Omental fat pad (tissue), 4 donors: Measurements from ENCODE around the gene GRN. TPM values are rescaled to one million over a fixed set of nuclear protein-coding genes. Genes with fewer than 3 reads are reported as not detected.
A peak's percentile ranks its signal among the peaks of the same experiment; 100 is the strongest.
"Not testable (repeated sequence)": the region's sequence is repeated elsewhere in the genome, so short reads cannot be mapped to it uniquely, and the experiment has no call there.

Experiments
- ATAC-seq: fragments of 150-250 bp; one replicate; pipeline ENCODE4 v1.9.1; 2016; ENCODE audit warnings: mild to moderate bottlenecking, moderate library complexity; ENCODE audit not compliant: low FRiP score
- DNase-seq: peaks from one replicate; pipeline ENCODE4 v3.0.0-alpha.2; 2019; ENCODE audit warnings: low spot score
- CTCF ChIP-seq, 3 donors: fragments of 450-650 bp; IDR thresholded peaks; one replicate each; pipeline ENCODE4 v1.5.1; 2016 to 2017; ENCODE audit warnings: antibody characterized with exemption in 3 of 3, mild to moderate bottlenecking in 3 of 3, moderate library complexity in 2 of 3
- total RNA-seq, 4 donors: library from RNA; depleted of rRNA; stranded (reverse); fragments of >200 nt; gene quantifications; one replicate each; pipeline ENCODE4 v1.1.0, GENCODE V29; 2016

GRN gene
- total RNA-seq, 4 donors from 2014 or later: 275 to 379 (median 316) TPM

GRCh38 chr17:44335968-44336367 is 9.1 kb upstream of the GRN start:
- ATAC-seq (no peak), DNase-seq (no peak)
- no peak for TF ChIP-seq CTCF (IDR thresholded peaks at IDR 0.05)

- no peak for TF ChIP-seq CTCF (IDR thresholded peaks at IDR 0.05)
- DNase-seq (no peak), ATAC-seq (no peak)
Observed at GRCh38 chr17:44338702-44339101, 6.4 kb upstream of the GRN start.

GRCh38 chr17:44340553-44340952 is 4.5 kb upstream of the GRN start:
- not testable (repeated sequence) for ATAC-seq, DNase-seq

GRCh38 chr17:44343510-44344209 is 1.4 kb upstream of the GRN start:
- ATAC-seq (no peak), DNase-seq (no peak)
- no peak for TF ChIP-seq CTCF (IDR thresholded peaks at IDR 0.05)

- no peak for DNase-seq
- ATAC-seq: peak; percentile 12
- no peak for TF ChIP-seq CTCF (IDR thresholded peaks at IDR 0.05)
Observed at GRCh38 chr17:44345454-44346026, 438 bp downstream of the GRN start.

GRCh38 chr17:44346064-44346844 is 1.2 kb downstream of the GRN start:
- ATAC-seq (no peak), DNase-seq (no peak)
- no peak for TF ChIP-seq CTCF (IDR thresholded peaks at IDR 0.05)

- DNase-seq, ATAC-seq: not testable (repeated sequence)
Observed at GRCh38 chr17:44347206-44348055, 2.3 kb downstream of the GRN start.
